ENCODE data around the gene NGB. TPM values are rescaled to one million over a fixed set of nuclear protein-coding genes. Genes with fewer than 3 reads are reported as not detected.

The NGB gene
- total and polyA plus RNA-seq, 9 of the 15 experiments (the other 6 are each of a cell fraction or from before 2014, with no cell fraction given) = not detected

- TF ChIP-seq JUND (IDR thresholded peaks at IDR 0.05; ENCODE audit: borderline replicate concordance, low read depth, low read length) (no peak), JUND (tag; IDR thresholded peaks at IDR 0.05; ENCODE audit: borderline replicate concordance, low read depth, low read length) (no peak), SP1 (CRISPR knock-in tag; IDR thresholded peaks at IDR 0.05) (no peak), ZNF740 (CRISPR knock-in tag; IDR thresholded peaks at IDR 0.05) (no peak), ZNF740 (tag; IDR thresholded peaks at IDR 0.05) (no peak), TAF7 (tag; IDR thresholded peaks at IDR 0.05) (no peak), E2F3 (CRISPR knock-in tag; IDR thresholded peaks at IDR 0.05) (no peak)
Observed at GRCh38 chr14:77273796-77274195, 2.8 kb upstream of the NGB start (continued).

- DNase-seq (ENCODE audit: extremely low read depth in 1 of 4, low spot score in 3 of 4) = no peak
- 15% methylated on average over 4 of the region's 4 CpGs for WGBS (ENCODE audit: insufficient coverage, low coverage, missing lambda C conversion rate)
- Histone ChIP-seq H3K9me1 (ENCODE audit: control insufficient read depth, insufficient read depth, low read length) (no peaks in the 10 kb centered on the region), H3K27me3 (ENCODE audit: control insufficient read depth in 2 of 2, insufficient read depth in 2 of 2, low read length in 2 of 2) (peaks cover 0 to 17% of the 10 kb centered on the region in 2 experiments; a peak in 2 of 5 replicates), H3K9ac (ENCODE audit: insufficient read depth in 1 of 2, low read depth in 2 of 2, low read length in 2 of 2) (no peak overlapping the region), H3K4me3 (no peak overlapping the region), H3K4me1 (replicated peaks in 1 of 2; ENCODE audit: control insufficient read depth in 2 of 2, insufficient read depth in 2 of 2, low read length in 2 of 2) (peaks cover 0 to 14% of the 10 kb centered on the region in 2 experiments; a peak in 2 of 5 replicates), H3K4me2 (ENCODE audit: insufficient read depth, low read length) (no peak overlapping the region), H2AFZ (ENCODE audit: low read depth, low read length) (no peak overlapping the region), H3K79me2 (ENCODE audit: control insufficient read depth, insufficient read depth, low read length) (no peaks in the 10 kb centered on the region), H3K9me3 (replicated peaks; ENCODE audit: control insufficient read depth, insufficient read depth, low read depth, low read length) (no peaks in the 10 kb centered on the region), H3K27ac (ENCODE audit: extremely low read depth, low read depth, low read length) (no peak overlapping the region), H3K36me3 (ENCODE audit: control insufficient read depth, insufficient read depth, low read length) (no peaks in the 10 kb centered on the region), H4K20me1 (replicated peaks; ENCODE audit: control insufficient read depth, insufficient read depth, low read length) (no peaks in the 10 kb centered on the region)
- FAIRE-seq = no peak
- ATAC-seq = no peak
- POLR2A ChIA-PET = no interaction called here
- CTCF ChIA-PET (ENCODE audit: low intra/inter-chr PET ratio) = no interaction called here
- in situ Hi-C loops (cut with MboI) (no loop called here), intact Hi-C loops (cut with micrococcal nuclease) (no loop called here)
- no TSS peak for BruUV-seq (replicated peaks)
- TF ChIP-seq UBTF (IDR thresholded peaks at IDR 0.05; ENCODE audit: borderline replicate concordance in 1 of 2, low read depth in 2 of 2, low read length in 2 of 2) (no peak), FIP1L1 (IDR thresholded peaks at IDR 0.05; ENCODE audit: low read depth, low read length, poor library complexity, severe bottlenecking) (no peak), MAFG (tag; conservative IDR thresholded peaks at IDR 0.05) (no peak), HMG20A (CRISPR knock-in tag; conservative IDR thresholded peaks at IDR 0.05) (no peak), CREB5 (CRISPR knock-in tag; IDR thresholded peaks at IDR 0.05) (no peak), HIVEP1 (CRISPR knock-in tag; IDR thresholded peaks at IDR 0.05) (no peak), SREBF1 (IDR thresholded peaks at IDR 0.05; ENCODE audit: borderline replicate concordance, low read depth, low read length) (no peak), KAT2B (IDR thresholded peaks at IDR 0.05; ENCODE audit: low read depth, low read length) (no peak), SMAD4 (CRISPR knock-in tag; conservative IDR thresholded peaks at IDR 0.05) (no peak), NFXL1 (CRISPR knock-in tag; IDR thresholded peaks at IDR 0.05) (no peak), PRPF4 (IDR thresholded peaks at IDR 0.05; ENCODE audit: insufficient read depth, low read depth, low read length, poor library complexity, severe bottlenecking) (no peak)
Observed at GRCh38 chr14:77272261-77272660, 1.3 kb upstream of the NGB start.
